ENCODE data around the gene SLAIN1.

The SLAIN1 gene

GRCh38 chr13:77811981-77812380 lies 114.5 kb downstream of the SLAIN1 start:
- H3K4me1 ChIP-seq (ENCODE audit: control insufficient read depth, insufficient read depth, low read length), result no peaks in the 10 kb centered on the region
- H3K36me3 ChIP-seq (ENCODE audit: control insufficient read depth in 2 of 2, insufficient read depth in 1 of 2, low read length in 2 of 2), result no peaks in the 10 kb centered on the region
- CTCF ChIA-PET, result interaction anchor here (0.6 kb wide), 1 partner anchor 290 kb away, joined by 3 read pairs; no protein-coding TSS in a partner anchor
- TF ChIP-seq ZNF623 (tag by site-specific recombination; IDR thresholded peaks at IDR 0.05) (no peak), ZNF302 (tag by site-specific recombination; IDR thresholded peaks at IDR 0.05; ENCODE audit: low read depth) (no peak), ZNF202 (tag by site-specific recombination; IDR thresholded peaks at IDR 0.05; ENCODE audit: borderline replicate concordance) (no peak), ZNF645 (tag by site-specific recombination; IDR thresholded peaks at IDR 0.05) (no peak), ZNF10 (tag by site-specific recombination; IDR thresholded peaks at IDR 0.05) (no peak), ZNF571 (tag by site-specific recombination; IDR thresholded peaks at IDR 0.05) (no peak), KLF16 (tag by site-specific recombination; IDR thresholded peaks at IDR 0.05) (no peak), ZNF518A (tag by site-specific recombination; conservative IDR thresholded peaks at IDR 0.05; ENCODE audit: low read depth) (no peak), PATZ1 (tag by site-specific recombination; IDR thresholded peaks at IDR 0.05) (no peak), ZBTB26 (tag by site-specific recombination; optimal IDR thresholded peaks at IDR 0.05) (no peak), ZNF558 (tag by site-specific recombination; IDR thresholded peaks at IDR 0.05) (no peak), ZBTB17 (tag by site-specific recombination; IDR thresholded peaks at IDR 0.05) (no peak), ZNF514 (tag by site-specific recombination; IDR thresholded peaks at IDR 0.05) (no peak), SP2 (tag by site-specific recombination; IDR thresholded peaks at IDR 0.05) (no peak), ZNF391 (tag by site-specific recombination; IDR thresholded peaks at IDR 0.05; ENCODE audit: borderline replicate concordance, low read depth) (no peak), KLF7 (tag by site-specific recombination; IDR thresholded peaks at IDR 0.05; ENCODE audit: borderline replicate concordance) (no peak), PRDM1 (tag by site-specific recombination; IDR thresholded peaks at IDR 0.05) (no peak), MYNN (tag by site-specific recombination; IDR thresholded peaks at IDR 0.05; ENCODE audit: borderline replicate concordance) (no peak), ZBTB11 (tag by site-specific recombination; conservative IDR thresholded peaks at IDR 0.05; ENCODE audit: low read depth) (no peak)
- H3K4me3 ChIP-seq (ENCODE audit: low read depth, low read length), result no peak overlapping the region
- no peaks in the 10 kb centered on the region for H3K9me3 ChIP-seq (ENCODE audit: control insufficient read depth, insufficient read depth, low read depth, low read length)
- POLR2A ChIA-PET, result no interaction called here
- no peak overlapping the region for H3K27ac ChIP-seq (ENCODE audit: extremely low read depth, low read depth, low read length)

All from HEK293 (cell line).